HG03442 (cell line): Measurements from ENCODE around the gene TNXB.

Source experiments
- ATAC-seq: cut with Tn5 transposase; IDR thresholded peaks from one replicate; pipeline ENCODE4 v1.9.1; 2021; ENCODE audit warnings: mild to moderate bottlenecking, moderate library complexity; ENCODE audit not compliant: unreplicated experiment

The TNXB gene

GRCh38 chr6:32140420-32141046 is 31.4 kb upstream of the TNXB start:
- no peak for ATAC-seq

- ATAC-seq, result no peak
These were observed 30.5 kb upstream of the TNXB start for GRCh38 chr6:32139590-32139989.

DNA sequence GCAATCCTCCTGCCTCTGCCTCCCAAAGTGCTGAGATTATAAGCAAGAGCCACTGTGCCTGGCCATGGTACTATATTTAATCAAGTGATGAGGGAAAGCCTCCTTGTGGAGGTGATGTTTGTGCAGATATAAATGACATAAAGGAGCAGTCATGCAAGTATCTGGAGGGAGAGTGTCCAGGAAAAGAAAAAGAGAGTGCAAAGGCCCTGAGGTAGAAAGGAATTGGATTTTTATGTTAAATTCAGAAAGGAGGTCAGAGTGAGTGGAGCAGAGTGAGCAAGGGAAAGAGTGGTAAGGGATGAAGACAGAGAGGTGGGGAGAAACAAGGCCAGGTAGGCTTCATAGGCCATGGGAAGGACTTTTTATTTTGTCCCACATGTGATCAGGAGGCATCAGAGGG is 28.3 kb upstream of the TNXB start:
- no peak for ATAC-seq

DNA sequence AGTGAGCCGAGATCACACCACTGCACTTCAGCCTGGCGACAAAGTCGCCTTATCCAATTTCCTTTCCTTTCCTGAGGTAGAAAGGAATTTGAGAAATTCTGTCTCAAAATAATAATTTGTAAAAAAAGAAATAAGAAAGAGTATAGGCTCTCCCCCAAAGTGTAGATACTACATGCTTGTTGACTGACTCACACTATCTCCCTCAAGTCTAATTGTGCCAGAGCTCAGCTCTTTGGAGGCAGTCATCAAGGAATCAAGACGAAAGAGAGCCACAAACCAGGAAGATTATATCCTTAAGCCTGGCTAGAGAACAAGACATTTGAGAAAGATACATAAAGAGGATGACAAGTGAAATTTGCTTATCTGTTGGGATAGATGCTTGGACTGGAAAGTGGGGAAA is 24.6 kb upstream of the TNXB start:
- no peak for ATAC-seq

- ATAC-seq, result no peak
These were observed 23.0 kb upstream of the TNXB start for GRCh38 chr6:32132110-32132509.

DNA sequence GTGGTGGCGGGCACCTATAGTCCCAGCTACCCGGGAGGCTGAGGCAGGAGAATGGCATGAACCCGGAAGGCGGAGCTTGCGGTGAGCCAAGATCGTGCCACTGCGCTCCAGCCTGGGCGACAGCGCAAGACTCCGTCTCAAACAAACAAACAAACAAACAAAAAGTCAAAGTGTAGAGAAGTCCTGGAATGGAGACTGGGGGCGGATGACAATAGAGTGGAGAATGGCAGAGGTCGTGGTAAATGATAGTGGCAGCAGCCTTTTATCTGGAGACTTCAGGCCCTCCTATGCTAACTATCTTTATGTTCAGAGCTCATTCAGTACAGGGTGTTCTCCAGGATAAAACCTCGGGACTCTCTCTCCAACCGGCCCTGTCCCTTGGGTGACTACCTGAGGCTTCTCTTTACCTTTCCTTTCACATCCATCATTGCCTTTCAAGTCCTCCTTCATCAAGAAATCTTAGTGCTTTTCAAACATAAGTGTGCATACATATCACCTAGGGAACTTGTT is 22.4 kb upstream of the TNXB start:
- no peak for ATAC-seq

DNA sequence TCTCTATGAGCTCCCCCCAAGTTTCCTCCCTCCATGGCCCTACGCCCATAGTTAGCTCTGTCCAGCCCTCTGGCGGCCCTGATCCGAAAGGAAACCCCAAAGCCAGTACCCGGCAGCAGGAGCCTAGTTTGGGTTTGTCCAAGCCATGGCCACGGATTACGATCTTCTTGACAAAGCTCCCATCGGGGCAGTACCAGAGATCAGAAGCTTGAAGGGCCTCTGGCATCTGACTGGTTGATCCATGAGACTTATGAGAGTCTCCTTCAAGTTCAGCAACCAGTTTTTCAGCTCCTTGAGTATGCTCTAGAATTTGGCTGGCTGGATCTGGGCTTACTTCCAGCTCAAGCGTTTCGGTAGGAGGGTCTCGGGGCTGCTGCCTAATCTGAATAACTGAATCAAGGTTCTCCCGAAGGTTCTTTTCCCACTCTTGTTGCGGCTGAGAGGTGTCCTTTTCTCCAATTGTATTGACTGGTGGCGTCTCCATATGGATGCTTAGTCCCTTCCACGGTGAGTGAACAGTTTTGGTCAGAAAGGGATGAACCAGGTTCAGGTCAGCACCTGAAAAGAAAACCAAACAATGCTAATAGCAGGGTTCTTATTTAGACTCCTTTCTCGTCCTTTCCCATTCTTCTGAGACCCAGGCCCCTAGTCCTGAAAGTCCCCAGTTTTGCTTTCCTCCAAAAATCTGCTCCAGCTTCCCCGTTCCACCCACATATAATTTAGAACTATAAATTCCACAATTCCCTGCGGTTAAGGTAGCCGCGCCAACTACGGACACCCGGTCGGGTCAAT is 20.4 kb upstream of the TNXB start:
- ATAC-seq, result no peak

DNA sequence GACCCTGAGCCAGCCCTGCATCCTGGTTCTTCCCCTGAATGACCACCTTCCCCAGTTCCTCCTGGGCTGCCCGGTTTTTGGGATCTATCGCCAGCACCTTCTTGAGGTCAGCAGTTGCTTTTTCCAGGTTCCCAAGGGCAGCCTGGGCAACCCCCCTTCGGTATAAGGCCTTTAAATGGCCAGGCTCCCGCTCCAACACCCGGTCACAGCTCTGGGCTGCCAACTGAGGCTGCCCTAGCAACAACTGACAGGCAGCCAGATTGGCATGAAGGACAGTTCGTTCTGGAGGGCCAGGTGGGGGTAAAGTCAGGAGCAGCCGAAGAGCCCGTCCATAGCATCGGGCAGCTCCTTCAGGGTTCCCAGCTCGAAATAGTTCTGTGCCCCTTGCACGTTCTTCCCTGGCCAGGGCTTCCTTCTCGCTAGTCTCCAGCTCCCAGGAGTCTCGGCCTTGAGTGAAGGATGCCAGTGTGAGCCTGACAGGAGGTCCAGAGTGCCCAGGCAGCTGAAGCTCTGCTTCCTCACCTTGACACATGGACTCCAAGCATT is 19.7 kb upstream of the TNXB start:
- ATAC-seq, result no peak

GRCh38 chr6:32127717-32128592 is 18.8 kb upstream of the TNXB start, which contains the start of gene ATF6B:
Gene ATF6B (minus strand): TSS chr6:32128246. CDS start chr6:32128207, 39 bp downstream.
- ATAC-seq, result peak; percentile 89

- ATAC-seq, result no peak
These were observed 18.2 kb upstream of the TNXB start for GRCh38 chr6:32127409-32127716.

- no peak for ATAC-seq
These were observed 17.7 kb upstream of the TNXB start for GRCh38 chr6:32126880-32127279.

GRCh38 chr6:32123681-32124080 is 14.5 kb upstream of the TNXB start:
- ATAC-seq, result no peak

DNA sequence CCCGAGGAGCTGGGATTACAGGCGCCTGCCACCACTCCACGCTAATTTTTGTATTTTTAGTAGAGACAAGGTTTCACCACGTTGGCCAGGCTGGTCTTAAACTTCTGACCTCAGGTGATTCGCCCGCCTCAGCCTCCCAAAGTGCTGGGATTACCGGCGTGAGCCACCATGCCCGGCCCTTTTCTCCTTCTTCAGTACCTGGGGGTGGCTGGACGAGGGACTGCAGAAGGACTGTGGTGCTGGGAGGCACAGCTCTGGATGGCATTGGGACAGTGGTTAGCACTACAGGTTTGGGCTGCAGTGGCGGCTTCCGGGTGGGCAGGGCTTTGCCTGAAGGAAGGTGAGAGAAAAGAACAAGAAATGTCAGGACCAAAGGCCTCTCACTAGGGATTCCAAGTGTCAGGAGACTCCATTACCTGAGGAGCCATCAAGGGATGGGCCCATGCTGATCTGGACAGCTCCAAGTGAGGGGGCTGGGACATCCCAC is 11.5 kb upstream of the TNXB start:
- ATAC-seq, result no peak

- ATAC-seq, result no peak
These were observed 9.9 kb upstream of the TNXB start for GRCh38 chr6:32118782-32119628.

DNA sequence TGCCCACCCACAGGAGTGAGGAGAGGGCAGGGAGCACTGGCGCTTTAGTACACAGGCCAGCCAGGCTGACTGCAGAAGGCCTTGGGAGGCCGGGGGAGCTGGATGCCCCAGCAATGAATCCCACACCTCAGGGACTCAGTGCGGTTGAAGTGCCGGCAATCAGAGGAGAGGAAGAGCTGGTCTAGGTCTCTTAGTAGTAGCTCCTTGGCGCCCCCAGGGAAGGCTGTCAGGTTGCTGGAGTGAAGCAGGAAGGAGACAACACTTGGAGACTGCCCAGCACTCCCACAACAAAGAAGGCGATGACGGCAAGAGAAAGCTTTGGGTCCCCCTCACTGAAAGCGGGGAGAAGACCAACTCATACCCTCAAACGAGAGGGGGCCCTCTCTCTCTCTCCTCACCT is 8.3 kb upstream of the TNXB start:
- ATAC-seq, result no peak

DNA sequence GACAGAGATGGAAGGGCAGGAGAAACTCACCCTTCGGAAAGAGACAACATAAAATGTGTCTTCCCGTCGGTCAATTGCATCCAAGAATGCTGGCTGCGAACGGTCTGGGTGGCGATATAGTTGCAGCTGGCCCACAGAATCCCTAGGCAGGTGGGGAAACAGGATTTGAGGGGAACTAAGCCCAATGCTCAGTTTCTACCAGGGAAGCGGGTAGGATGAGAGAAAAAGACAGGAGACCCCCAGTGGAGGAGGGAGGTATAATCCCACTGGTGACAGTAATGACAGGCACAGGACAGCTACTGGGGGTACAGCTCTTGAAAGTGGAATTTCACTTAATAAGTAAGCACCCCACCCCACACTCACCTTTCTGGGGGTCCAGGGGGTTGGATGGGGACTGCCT is 7.5 kb upstream of the TNXB start:
- ATAC-seq, result no peak

DNA sequence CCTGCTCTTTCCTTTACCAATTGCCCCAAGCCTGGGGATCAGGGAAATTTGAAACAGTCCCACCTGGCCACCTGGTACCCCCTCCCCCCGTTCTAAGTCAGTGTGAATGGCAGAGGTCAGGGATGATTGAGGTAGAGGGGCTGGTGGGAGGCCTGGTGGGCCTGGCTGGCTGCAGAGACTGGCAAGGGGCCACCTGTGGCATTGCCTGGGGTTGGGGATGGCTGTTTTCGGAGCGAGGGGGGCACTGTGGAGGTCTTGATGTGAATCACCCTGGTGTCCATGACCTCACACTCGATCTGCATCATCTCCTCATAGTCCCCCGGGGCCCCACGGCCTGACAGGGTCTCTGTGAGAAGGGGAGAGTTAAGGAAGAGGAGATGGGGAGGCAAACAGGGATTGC is 6.5 kb upstream of the TNXB start:
- ATAC-seq, result no peak

DNA sequence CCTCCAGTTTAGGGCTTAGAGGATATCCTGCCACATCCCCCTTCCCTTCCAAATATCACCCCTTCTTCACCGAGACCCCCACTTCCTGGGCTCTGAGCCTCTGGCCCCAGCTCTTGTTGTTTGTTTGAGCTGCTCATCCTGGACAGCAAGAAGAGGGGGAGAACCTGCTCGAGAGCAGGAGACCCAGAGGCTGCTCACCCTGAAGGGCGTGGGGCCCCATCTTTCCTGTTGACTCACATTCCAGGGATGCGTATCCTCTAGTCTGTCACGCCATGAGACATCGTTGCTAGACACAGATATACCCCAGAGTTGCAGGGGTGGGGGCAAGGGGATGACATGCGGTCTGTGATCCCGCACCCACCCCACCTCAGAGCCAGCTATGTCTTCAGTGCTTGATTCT is 5.7 kb upstream of the TNXB start:
- no peak for ATAC-seq

DNA sequence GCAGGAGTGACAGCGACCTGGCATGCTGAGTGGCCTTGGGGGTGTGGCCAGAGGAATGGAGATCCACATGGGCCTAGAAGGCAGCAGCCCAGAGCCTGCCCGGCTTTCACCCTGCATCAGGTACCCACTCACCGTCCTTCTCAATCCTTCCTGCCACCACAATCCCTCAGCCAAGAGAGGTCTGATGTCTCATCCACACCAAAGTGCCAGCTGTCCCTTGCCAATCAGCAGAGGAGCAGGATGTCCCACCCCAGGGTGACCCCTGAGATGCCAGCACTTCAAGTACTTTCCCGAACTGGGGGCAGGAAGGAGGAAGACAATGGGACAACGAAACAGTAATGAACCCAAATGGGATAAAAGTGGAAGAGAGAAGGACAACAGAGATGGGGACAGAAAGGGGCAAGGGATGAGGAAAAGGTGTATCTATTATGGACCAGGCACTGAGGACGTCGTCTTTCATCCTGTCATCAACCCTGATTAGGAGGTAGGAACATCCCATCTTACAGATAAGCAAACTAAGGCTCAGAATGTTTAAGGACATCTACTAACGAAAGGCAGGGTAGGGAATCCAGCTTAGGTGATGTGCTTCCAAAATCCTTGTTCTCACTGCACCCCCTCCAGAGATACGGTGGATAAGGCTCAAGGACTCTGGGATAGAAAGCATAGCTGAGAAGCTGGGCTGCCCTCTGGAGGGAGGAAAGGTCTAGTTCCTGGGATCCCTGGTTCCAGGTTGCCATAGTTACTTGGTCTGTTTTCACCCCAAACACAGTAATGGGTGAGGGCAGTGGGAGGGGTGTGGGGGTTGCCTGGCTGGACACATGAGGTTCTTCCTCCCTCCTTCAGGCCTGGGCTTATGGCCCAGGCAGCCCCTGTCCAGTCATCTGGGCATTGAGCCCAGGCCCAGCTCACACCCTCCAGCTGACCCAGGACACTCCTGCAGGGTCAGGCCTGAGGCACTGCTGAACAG is 4.5 kb upstream of the TNXB start:
- no peak for ATAC-seq
